ENCODE results near the gene FOXC2.

Gene FOXC2

GRCh38 chr16:86611525-86611855 is 44.9 kb downstream of the FOXC2 start:
- no peaks in the 10 kb centered on the region for H3K27me3 ChIP-seq
- H3K27ac ChIP-seq: peak overlapping the region; percentile 84 to 89
- intact Hi-C loops (cut with DNase I; ENCODE audit: low total_unique reads): loop anchor here (5.0 kb wide), 1 partner anchor 34 kb away; the partner anchor contains the start of gene FOXL1
- H3K4me3 ChIP-seq: peak overlapping the region; percentile 14 to 39
- peak; percentile 39 to 89 for DNase-seq
- H3K36me3 ChIP-seq: no peaks in the 10 kb centered on the region
- no peak for TF ChIP-seq CTCF (IDR thresholded peaks at IDR 0.05)
- no peaks in the 10 kb centered on the region for H3K9me3 ChIP-seq
- peaks cover 9 to 76% (median 46%) of the 10 kb centered on the region in 4 donors for H3K4me1 ChIP-seq

GRCh38 chr16:86611941-86612340 is 45.3 kb downstream of the FOXC2 start:
- no peak for DNase-seq
- peak overlapping the region; percentile 84 to 89 for H3K27ac ChIP-seq
- H3K27me3 ChIP-seq: no peaks in the 10 kb centered on the region
- intact Hi-C loops (cut with DNase I; ENCODE audit: low total_unique reads): loop anchor here (5.0 kb wide), 1 partner anchor 35 kb away; the partner anchor contains the start of gene FOXL1
- no peak for TF ChIP-seq CTCF (IDR thresholded peaks at IDR 0.05)
- no peaks in the 10 kb centered on the region for H3K36me3 ChIP-seq
- H3K4me1 ChIP-seq: peaks cover 9 to 81% (median 47%) of the 10 kb centered on the region in 4 donors
- no peak overlapping the region for H3K4me3 ChIP-seq
- no peaks in the 10 kb centered on the region for H3K9me3 ChIP-seq

GRCh38 chr16:86614699-86615098 is 48.1 kb downstream of the FOXC2 start:
- no peaks in the 10 kb centered on the region for H3K27me3 ChIP-seq
- peaks cover 9 to 87% (median 38%) of the 10 kb centered on the region in 4 donors for H3K4me1 ChIP-seq
- no peaks in the 10 kb centered on the region for H3K9me3 ChIP-seq
- no peak overlapping the region for H3K4me3 ChIP-seq
- H3K27ac ChIP-seq: peak overlapping the region; percentile 45 to 84
- H3K36me3 ChIP-seq: no peaks in the 10 kb centered on the region
- intact Hi-C loops (cut with DNase I; ENCODE audit: low total_unique reads): loop anchor here (5.0 kb wide), 1 partner anchor 37 kb away; the partner anchor contains the start of gene FOXL1
- TF ChIP-seq CTCF (IDR thresholded peaks at IDR 0.05): no peak
- peak in 1 of 2 donors; percentile 70 for DNase-seq

DNA sequence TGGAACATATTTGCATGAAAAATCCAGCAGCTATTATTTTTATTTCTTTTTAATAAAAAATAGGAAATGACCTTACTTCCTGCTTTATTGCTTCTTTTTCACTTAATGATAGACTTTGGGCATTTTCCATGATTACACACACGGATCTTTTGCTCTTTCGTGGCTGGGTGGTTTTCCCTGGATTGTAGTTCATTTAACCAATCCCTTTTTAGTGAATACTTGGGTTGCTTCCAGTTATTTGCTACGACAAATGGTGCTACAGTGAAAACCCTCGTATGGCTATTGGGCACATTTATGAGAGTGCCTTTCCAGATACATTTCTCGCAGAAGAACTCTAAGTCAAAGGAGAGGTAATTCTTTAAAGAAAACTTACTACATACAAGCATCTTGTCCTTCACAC is 50.3 kb downstream of the FOXC2 start:
- H3K36me3 ChIP-seq: no peaks in the 10 kb centered on the region
- DNase-seq: no peak
- H3K4me3 ChIP-seq: no peak overlapping the region
- TF ChIP-seq CTCF (IDR thresholded peaks at IDR 0.05): no peak
- peak overlapping the region; percentile 9 to 70 for H3K27ac ChIP-seq
- H3K4me1 ChIP-seq: peaks cover 0 to 70% (median 24%) of the 10 kb centered on the region in 4 donors
- H3K27me3 ChIP-seq: no peaks in the 10 kb centered on the region
- intact Hi-C loops (cut with DNase I; ENCODE audit: low total_unique reads): no loop called here
- H3K9me3 ChIP-seq: no peaks in the 10 kb centered on the region

- Histone ChIP-seq H3K27me3 (no peaks in the 10 kb centered on the region), H3K9me3 (no peaks in the 10 kb centered on the region), H3K4me1 (peaks cover 0 to 54% (median 22%) of the 10 kb centered on the region in 4 donors), H3K4me3 (peak overlapping the region; percentile 46 to 55), H3K27ac (peak overlapping the region; percentile 68 to 70), H3K36me3 (no peaks in the 10 kb centered on the region)
- no peak for DNase-seq
- intact Hi-C loops (cut with DNase I; ENCODE audit: low total_unique reads): no loop called here
- TF ChIP-seq CTCF (IDR thresholded peaks at IDR 0.05): no peak
These were observed 52.0 kb downstream of the FOXC2 start for GRCh38 chr16:86618431-86619238.

All from tibial artery (tissue), 4 donors.